ENCODE results near the gene HBZ.
A peak's percentile ranks its signal among the peaks of the same experiment; 100 is the strongest.
"Not testable (repeated sequence)": the region's sequence is repeated elsewhere in the genome, so short reads cannot be mapped to it uniquely, and the experiment has no call there.

Gene HBZ

DNA sequence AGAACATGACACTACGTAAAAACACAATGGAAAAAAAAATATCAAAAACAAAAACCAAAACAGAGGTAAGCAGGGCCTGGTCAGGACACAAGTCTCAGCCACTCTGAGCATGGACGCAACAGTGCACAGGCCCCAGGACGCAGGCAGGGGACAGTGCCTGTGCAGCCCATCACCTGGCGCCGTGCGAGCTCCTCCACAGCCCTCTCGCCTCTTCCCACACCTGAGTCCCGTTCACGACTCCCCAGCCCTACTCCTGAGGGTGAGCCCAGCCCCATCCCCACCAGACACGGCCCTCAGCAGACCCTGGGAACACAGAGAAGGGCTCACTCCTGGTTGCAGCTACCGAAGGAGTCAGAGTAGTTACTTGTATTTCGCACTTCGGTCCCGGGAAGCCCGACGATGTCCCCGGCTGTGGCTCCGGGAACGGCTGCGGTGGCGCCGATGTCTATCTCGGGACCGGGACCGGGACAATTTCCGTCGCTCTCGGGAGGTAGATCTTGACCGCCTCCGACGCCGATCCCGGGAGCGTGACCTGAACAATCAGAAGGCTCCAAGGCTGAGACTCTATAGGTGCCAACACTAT lies 37.3 kb downstream of the HBZ start:
- H3K4me1 ChIP-seq, result no peaks in the 10 kb centered on the region
- H3K4me3 ChIP-seq, result no peak overlapping the region
- no peak for TF ChIP-seq Cebpa-rat (IDR thresholded peaks at IDR 0.05)
- H3K9ac ChIP-seq, result no peak overlapping the region
- peaks cover 87 to 88% (median 88%) of the 10 kb centered on the region in 11 experiments for H3K36me3 ChIP-seq
- peaks cover 5 to 91% (median 88%) of the 10 kb centered on the region in 11 experiments; a peak in 21 of 22 replicates for H4K20me1 ChIP-seq
- no peak overlapping the region for H3K4me2 ChIP-seq
- no peaks in the 10 kb centered on the region for H3K9me3 ChIP-seq (replicated peaks in 1 of 11)
- no peaks in the 10 kb centered on the region for H3K27me3 ChIP-seq
- H3K27ac ChIP-seq, result no peak overlapping the region

DNA sequence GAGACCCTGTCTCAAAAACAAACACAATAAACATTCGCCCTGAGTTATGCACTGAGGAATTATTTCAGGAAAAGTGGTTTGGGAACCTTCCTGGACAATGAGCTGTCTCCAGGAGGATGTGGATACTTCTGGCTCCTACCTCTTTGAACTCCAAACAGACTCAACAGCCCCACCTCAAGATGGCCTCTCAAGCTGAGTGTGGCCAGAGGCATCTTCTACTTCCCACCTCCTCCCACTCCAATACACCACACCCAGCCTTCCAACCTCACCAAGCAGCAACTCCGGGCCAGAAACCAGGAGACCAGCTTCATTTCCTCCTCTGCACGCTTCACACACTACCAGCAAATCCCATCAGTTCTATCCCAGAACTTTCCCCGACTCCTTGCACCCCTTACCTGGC lies 39.4 kb downstream of the HBZ start:
- Histone ChIP-seq H3K4me1 (no peaks in the 10 kb centered on the region), H3K9me3 (replicated peaks in 1 of 11) (no peaks in the 10 kb centered on the region), H3K27me3 (no peaks in the 10 kb centered on the region), H4K20me1 (peaks cover 5 to 99% (median 98%) of the 10 kb centered on the region in 11 experiments; a peak in 21 of 22 replicates), H3K4me3 (no peak overlapping the region), H3K4me2 (no peak overlapping the region), H3K36me3 (peaks cover 98 to 99% (median 98%) of the 10 kb centered on the region in 11 experiments), H3K9ac (no peak overlapping the region), H3K27ac (no peak overlapping the region)
- no peak for TF ChIP-seq Cebpa-rat (IDR thresholded peaks at IDR 0.05)

DNA sequence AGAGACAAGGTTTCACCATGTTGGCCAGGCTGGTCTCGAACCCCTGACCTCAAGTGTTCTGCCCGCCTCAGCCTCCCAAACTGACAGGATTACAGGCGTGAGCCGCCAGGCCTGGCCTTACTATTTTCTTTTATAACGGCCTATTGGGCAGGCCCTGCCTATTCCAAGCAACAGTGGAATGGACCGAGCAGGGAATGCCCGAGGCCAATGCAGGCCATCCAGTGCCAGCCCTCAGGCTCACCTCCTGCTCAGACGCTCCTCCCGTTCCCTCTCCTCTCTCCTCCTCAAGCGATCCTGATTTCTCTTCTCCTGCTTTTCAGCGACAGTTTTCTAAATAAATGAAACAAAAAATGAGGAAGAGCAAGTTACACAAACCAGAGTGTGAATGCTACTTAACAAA lies 40.2 kb downstream of the HBZ start:
- no peak for TF ChIP-seq Cebpa-rat (IDR thresholded peaks at IDR 0.05)
- H3K4me1 ChIP-seq, result no peaks in the 10 kb centered on the region
- no peak overlapping the region for H3K4me2 ChIP-seq
- no peaks in the 10 kb centered on the region for H3K9me3 ChIP-seq (replicated peaks in 1 of 11)
- H3K9ac ChIP-seq, result no peak overlapping the region
- H4K20me1 ChIP-seq, result peaks cover 5 to 100% (median 99%) of the 10 kb centered on the region in 11 experiments; a peak in 21 of 22 replicates
- peaks cover 100% of the 10 kb centered on the region in 11 experiments for H3K36me3 ChIP-seq
- H3K4me3 ChIP-seq, result no peak overlapping the region
- no peaks in the 10 kb centered on the region for H3K27me3 ChIP-seq
- H3K27ac ChIP-seq, result no peak overlapping the region

DNA sequence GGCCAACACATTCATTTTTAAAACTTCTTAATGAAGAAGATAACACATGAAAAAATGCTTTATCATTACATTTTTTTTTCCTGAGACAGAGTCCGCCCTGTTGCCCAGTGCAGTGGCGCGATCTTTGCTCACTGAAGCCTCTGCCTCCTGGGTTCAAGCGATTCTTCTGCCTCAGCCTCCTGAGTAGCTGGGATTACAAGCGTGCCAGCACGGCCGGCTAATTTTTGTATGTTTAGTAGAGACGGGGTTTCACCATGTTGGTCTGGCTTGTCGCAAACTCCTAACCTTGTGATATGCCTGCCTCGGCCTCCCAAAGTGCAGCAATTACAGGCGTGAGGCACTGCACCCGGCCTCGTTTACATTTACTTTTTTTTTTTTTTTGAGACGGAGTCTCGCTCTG lies 41.0 kb downstream of the HBZ start:
- no peak overlapping the region for H3K4me3 ChIP-seq
- H4K20me1 ChIP-seq, result peaks cover 5 to 100% (median 99%) of the 10 kb centered on the region in 11 experiments; a peak in 21 of 22 replicates
- no peak overlapping the region for H3K9ac ChIP-seq
- H3K27ac ChIP-seq, result no peak overlapping the region
- H3K4me1 ChIP-seq, result no peaks in the 10 kb centered on the region
- no peak overlapping the region for H3K4me2 ChIP-seq
- no peak for TF ChIP-seq Cebpa-rat (IDR thresholded peaks at IDR 0.05)
- peaks cover 100% of the 10 kb centered on the region in 11 experiments for H3K36me3 ChIP-seq
- H3K27me3 ChIP-seq, result no peaks in the 10 kb centered on the region
- H3K9me3 ChIP-seq (replicated peaks in 1 of 11), result no peaks in the 10 kb centered on the region

DNA sequence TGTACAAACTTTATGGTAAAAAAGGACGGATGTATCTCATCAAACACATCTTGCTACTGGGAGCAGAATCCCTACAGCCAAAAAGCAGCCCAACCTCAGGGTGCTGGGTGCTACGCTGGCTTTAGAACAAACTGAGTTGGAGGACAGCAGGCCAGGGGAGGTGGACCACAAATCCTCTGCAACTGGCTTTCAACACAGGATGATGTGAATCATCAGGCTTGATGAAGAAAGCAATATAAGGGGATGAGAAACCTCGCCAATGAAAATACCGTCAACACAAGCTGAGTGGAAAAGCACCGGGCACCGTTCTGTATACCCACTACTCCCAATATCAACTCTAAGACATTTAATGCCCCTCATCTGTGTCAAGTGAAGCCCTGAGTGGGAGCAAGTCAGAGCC lies 42.1 kb downstream of the HBZ start:
- Histone ChIP-seq H3K4me3 (no peak overlapping the region), H4K20me1 (peaks cover 5 to 100% (median 99%) of the 10 kb centered on the region in 11 experiments; a peak in 21 of 22 replicates), H3K4me1 (no peaks in the 10 kb centered on the region), H3K27ac (no peak overlapping the region), H3K4me2 (no peak overlapping the region), H3K9me3 (replicated peaks in 1 of 11) (no peaks in the 10 kb centered on the region), H3K36me3 (peaks cover 100% of the 10 kb centered on the region in 11 experiments), H3K27me3 (no peaks in the 10 kb centered on the region), H3K9ac (peak overlapping the region in 1 of 11 experiments; percentile 6; a peak in 2 of 22 replicates)
- TF ChIP-seq Cebpa-rat (IDR thresholded peaks at IDR 0.05), result no peak

DNA sequence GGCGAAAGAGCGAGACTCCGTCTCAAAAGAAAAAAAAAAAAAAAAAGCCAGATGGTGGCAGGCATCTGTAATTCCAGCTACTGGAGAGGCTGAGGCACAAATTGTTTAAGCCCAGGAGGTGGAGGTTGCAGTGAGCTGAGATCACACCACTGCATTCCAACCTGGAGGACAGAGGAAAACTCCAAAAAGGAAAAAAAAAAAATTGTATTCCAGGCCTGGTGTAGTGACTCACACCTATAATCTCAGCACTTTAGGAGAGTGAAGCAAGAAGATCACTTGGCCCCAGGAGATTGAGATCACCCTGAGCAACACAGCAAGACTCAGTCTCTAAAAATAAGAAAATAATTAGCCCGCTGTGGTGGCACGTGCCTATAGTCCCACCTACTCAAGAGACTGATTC lies 47.9 kb downstream of the HBZ start:
- H3K4me1 ChIP-seq, result no peaks in the 10 kb centered on the region
- TF ChIP-seq Cebpa-rat (IDR thresholded peaks at IDR 0.05), result no peak
- no peak overlapping the region for H3K4me3 ChIP-seq
- H3K27ac ChIP-seq, result no peak overlapping the region
- no peaks in the 10 kb centered on the region for H3K27me3 ChIP-seq
- no peaks in the 10 kb centered on the region for H3K9me3 ChIP-seq (replicated peaks in 1 of 11)
- no peak overlapping the region for H3K9ac ChIP-seq
- peaks cover 94 to 99% (median 98%) of the 10 kb centered on the region in 11 experiments for H3K36me3 ChIP-seq
- H4K20me1 ChIP-seq, result peaks cover 0 to 98% (median 93%) of the 10 kb centered on the region in 11 experiments; a peak in 21 of 22 replicates
- no peak overlapping the region for H3K4me2 ChIP-seq

DNA sequence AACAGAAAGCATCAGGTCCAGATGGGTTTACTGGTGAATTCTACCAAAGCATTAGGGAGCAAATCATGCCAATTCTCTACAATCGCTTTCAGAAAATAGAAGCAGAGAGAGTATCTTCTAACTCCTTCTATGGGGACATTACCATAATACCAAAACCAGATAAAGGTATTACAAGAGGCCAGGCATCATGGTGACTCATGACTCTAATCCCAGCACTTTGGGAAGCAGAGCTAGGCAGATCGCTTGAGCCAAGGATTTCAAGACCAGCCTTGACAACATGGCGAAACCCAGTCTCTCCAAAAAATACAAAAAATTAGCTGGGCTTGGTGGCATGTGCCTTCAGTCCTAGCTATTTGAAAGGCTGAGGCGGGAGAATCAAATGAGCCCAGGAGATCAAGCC lies 50.8 kb downstream of the HBZ start:
- no peaks in the 10 kb centered on the region for H3K27me3 ChIP-seq
- no peak overlapping the region for H3K27ac ChIP-seq
- no peak overlapping the region for H3K4me2 ChIP-seq
- H4K20me1 ChIP-seq, result peaks cover 9 to 98% (median 93%) of the 10 kb centered on the region in 11 experiments; a peak in 21 of 22 replicates
- H3K4me3 ChIP-seq, result no peak overlapping the region
- H3K4me1 ChIP-seq, result no peaks in the 10 kb centered on the region
- H3K9ac ChIP-seq, result no peak overlapping the region
- no peak for TF ChIP-seq Cebpa-rat (IDR thresholded peaks at IDR 0.05)
- no peaks in the 10 kb centered on the region for H3K9me3 ChIP-seq (replicated peaks in 1 of 11)
- H3K36me3 ChIP-seq, result peaks cover 94 to 99% (median 98%) of the 10 kb centered on the region in 11 experiments

DNA sequence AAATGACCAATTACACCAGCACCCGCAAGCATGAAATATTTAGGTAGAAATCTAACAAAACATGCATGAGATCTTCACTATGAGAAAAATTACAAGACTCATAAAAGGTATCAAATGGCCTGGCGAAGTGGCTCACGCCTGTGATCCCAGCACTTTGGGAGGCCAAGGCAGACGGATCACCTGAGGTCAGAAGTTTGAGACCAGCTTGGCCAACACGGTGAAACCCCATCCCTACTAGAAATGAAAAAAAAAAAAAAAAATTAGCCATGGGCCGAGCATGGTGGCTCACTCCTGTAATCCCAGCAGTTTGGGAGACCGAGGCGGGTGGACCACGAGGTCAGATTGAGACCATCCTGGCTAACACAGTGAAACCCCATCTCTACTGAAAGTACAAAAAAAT lies 51.6 kb downstream of the HBZ start:
- H3K27me3 ChIP-seq; H3K4me1 ChIP-seq; H3K27ac ChIP-seq; H3K4me3 ChIP-seq; H3K4me2 ChIP-seq; H3K9me3 ChIP-seq (replicated peaks in 1 of 11); H3K9ac ChIP-seq: not testable (repeated sequence)
- H3K36me3 ChIP-seq, result peaks cover 94 to 99% (median 98%) of the 10 kb centered on the region in 11 experiments
- H4K20me1 ChIP-seq, result peaks cover 17 to 98% (median 93%) of the 10 kb centered on the region in 11 experiments; a peak in 21 of 22 replicates

Measured in BLaER1 treated with 17β-estradiol and CSF1 and Interleukin-3, amounts not matched to agents 10 nM and 100 nM (cell line).